H1 (cell line): Measurements from ENCODE around the gene CYP11A1. TPM values are rescaled to one million over a fixed set of nuclear protein-coding genes. Genes with fewer than 3 reads are reported as not detected.

Experiments
- CTCF ChIA-PET: fragments of 300-600 bp; sonication (Branson Sonifier 250); formaldehyde crosslinking; loops from one replicate; lab custom pipeline; 2021; ENCODE audit not compliant: partially characterized antibody; lab: Charles Lee
- POLR2A ChIA-PET: fragments of 300-600 bp; sonication (Branson Sonifier 250); formaldehyde crosslinking; loops from one replicate; lab custom pipeline; 2021; ENCODE audit warnings: inconsistent platforms; ENCODE audit not compliant: partially characterized antibody; lab: Charles Lee
- DNase-seq, 2 experiments: peaks; one replicate each; pipeline versions ENCODE4 v3.0.0 to v3.0.0-alpha.2; 2010 to 2022; ENCODE audit warnings: low spot score in 2 of 2, low read depth in 1 of 2, mixed read lengths in 1 of 2
- FAIRE-seq: peaks from 2 replicates; lab custom pipeline; 2011; peaks lifted over from hg19 to GRCh38; lab: Jason Lieb, UNC
- H2AFZ ChIP-seq: 2 replicates; pipeline ENCODE4 v1.8.1; 2012; ENCODE audit warnings: low read length, inconsistent platforms
- H2AK5ac ChIP-seq: 2 replicates; pipeline ENCODE4 v1.6.1; 2013; ENCODE audit warnings: low read depth, low read length
- H2BK120ac ChIP-seq: replicated peaks from 2 replicates; pipeline ENCODE3; 2013; ENCODE audit warnings: low read depth, low read length, inconsistent platforms
- H2BK12ac ChIP-seq: 2 replicates; pipeline ENCODE4 v1.6.1; 2013; ENCODE audit warnings: low read depth, low read length
- H2BK15ac ChIP-seq: 2 replicates; pipeline ENCODE4 v1.6.1; 2013; ENCODE audit warnings: low read length
- H2BK20ac ChIP-seq: 2 replicates; pipeline ENCODE4 v1.6.1; 2013; ENCODE audit warnings: low read length
- H2BK5ac ChIP-seq: 2 replicates; pipeline ENCODE4 v1.6.1; 2013; ENCODE audit warnings: low read depth, low read length
- H3K14ac ChIP-seq: 2 replicates; pipeline ENCODE4 v1.6.1; 2013; ENCODE audit warnings: inconsistent platforms; ENCODE audit not compliant: insufficient read length
- H3K18ac ChIP-seq: 2 replicates; pipeline ENCODE4 v1.6.1; 2013; ENCODE audit warnings: low read length; ENCODE audit errors: extremely low read depth
- H3K23ac ChIP-seq: 2 replicates; pipeline ENCODE4 v1.6.1; 2013; ENCODE audit warnings: inconsistent platforms; ENCODE audit not compliant: insufficient read length
- H3K23me2 ChIP-seq: 2 replicates; pipeline ENCODE4 v1.6.1; 2013; ENCODE audit warnings: low read depth, low read length
- H3K27ac ChIP-seq: 2 replicates; pipeline ENCODE4 v1.6.1; 2011; ENCODE audit warnings: low read depth, low read length, inconsistent platforms
- H3K27me3 ChIP-seq, 4 experiments: replicated peaks in 1 of 4; 1 replicate in 1 of 4; 2 replicates in 3 of 4; pipeline versions ENCODE4 v1.6.1 to v1.8.1; 2011 to 2013; ENCODE audit warnings: low read length in 3 of 4, mild to moderate bottlenecking in 3 of 4, inconsistent platforms in 2 of 4, mixed read lengths in 2 of 4, moderate library complexity in 1 of 4; ENCODE audit not compliant: control insufficient read depth in 3 of 4, insufficient read depth in 3 of 4; ENCODE audit errors: extremely low read depth in 1 of 4
- H3K36me3 ChIP-seq, 4 experiments: 2 replicates each; pipeline versions ENCODE4 v1.6.1 to v1.8.1; 2011 to 2013; ENCODE audit warnings: mild to moderate bottlenecking in 4 of 4, low read length in 3 of 4, moderate library complexity in 2 of 4, control low read depth in 1 of 4, inconsistent platforms in 1 of 4; ENCODE audit not compliant: insufficient read depth in 4 of 4, control insufficient read depth in 2 of 4
- H3K4ac ChIP-seq: replicated peaks from 2 replicates; pipeline ENCODE3; 2013; ENCODE audit warnings: low read length, low read depth, mixed read lengths, inconsistent platforms; ENCODE audit not compliant: insufficient read length
- H3K4me1 ChIP-seq, 4 experiments: replicated peaks in 1 of 4; 1 replicate in 1 of 4; 2 replicates in 3 of 4; pipeline versions ENCODE4 v1.6.1 to v1.8.1; 2011 to 2013; ENCODE audit warnings: low read length in 3 of 4, inconsistent platforms in 2 of 4, mixed read lengths in 1 of 4; ENCODE audit not compliant: insufficient read depth in 4 of 4, control insufficient read depth in 3 of 4
- H3K4me2 ChIP-seq, 2 experiments: 2 replicates each; pipeline versions ENCODE4 v1.6.1 to v1.8.1; 2011 to 2013; ENCODE audit warnings: low read depth in 2 of 2, low read length in 2 of 2, control low read depth in 1 of 2, inconsistent platforms in 1 of 2, mild to moderate bottlenecking in 1 of 2; ENCODE audit not compliant: insufficient read depth in 1 of 2
- H3K4me3 ChIP-seq, 4 experiments: fragments of 200-600, 300-600 bp in 1 of 4; sonication (generic), shearing (Covaris generic), sonication (Bioruptor Twin) in 1 of 4; 2 replicates each; pipeline versions ENCODE4 v1.5.1 to v1.8.1; 2011 to 2016; ENCODE audit warnings: low read length in 4 of 4, low read depth in 3 of 4, control low read depth in 2 of 4, inconsistent platforms in 2 of 4, mild to moderate bottlenecking in 2 of 4, mixed read lengths in 1 of 4, moderate library complexity in 1 of 4; ENCODE audit not compliant: insufficient read depth in 2 of 4; ENCODE audit errors: extremely low read depth in 1 of 4
- H3K56ac ChIP-seq: replicated peaks from 2 replicates; pipeline ENCODE3; 2013; ENCODE audit warnings: low read depth, mild to moderate bottlenecking, mixed read lengths, low read length, inconsistent platforms; ENCODE audit not compliant: insufficient read length
- H3K79me1 ChIP-seq: 2 replicates; pipeline ENCODE4 v1.6.1; 2013; ENCODE audit warnings: low read depth, low read length, control low read depth
- H3K79me2 ChIP-seq, 2 experiments: 2 replicates each; pipeline versions ENCODE4 v1.6.1 to v1.8.1; 2012 to 2013; ENCODE audit warnings: low read length in 2 of 2, mild to moderate bottlenecking in 2 of 2, inconsistent platforms in 1 of 2; ENCODE audit not compliant: insufficient read depth in 2 of 2, control insufficient read depth in 1 of 2
- H3K9ac ChIP-seq, 4 experiments: replicated peaks in 1 of 4; 1 replicate in 1 of 4; 2 replicates in 3 of 4; pipeline versions ENCODE4 v1.6.1 to v1.8.1; 2011 to 2013; ENCODE audit warnings: low read depth in 3 of 4, low read length in 3 of 4, control low read depth in 2 of 4, mild to moderate bottlenecking in 2 of 4, moderate library complexity in 2 of 4, inconsistent platforms in 1 of 4; ENCODE audit errors: extremely low read depth in 1 of 4
- H3K9me3 ChIP-seq, 2 experiments: 2 replicates each; pipeline versions ENCODE4 v1.6.1 to v1.8.1; 2012 to 2013; ENCODE audit warnings: mild to moderate bottlenecking in 2 of 2, moderate library complexity in 2 of 2, control low read depth in 1 of 2, inconsistent platforms in 1 of 2, low read depth in 1 of 2, low read length in 1 of 2, mixed read lengths in 1 of 2; ENCODE audit not compliant: insufficient read depth in 2 of 2
- H4K20me1 ChIP-seq, 2 experiments: replicated peaks in 1 of 2; 2 replicates each; pipeline versions ENCODE3 to v1.8.1; 2011 to 2013; ENCODE audit warnings: inconsistent platforms in 2 of 2, low read length in 2 of 2, mild to moderate bottlenecking in 1 of 2; ENCODE audit not compliant: insufficient read depth in 2 of 2, control insufficient read depth in 1 of 2
- H4K5ac ChIP-seq: 2 replicates; pipeline ENCODE4 v1.6.1; 2013; ENCODE audit warnings: low read length, low read depth, mixed read lengths, inconsistent platforms; ENCODE audit not compliant: insufficient read length
- H4K8ac ChIP-seq: 2 replicates; pipeline ENCODE4 v1.8.0; 2013; ENCODE audit warnings: mild to moderate bottlenecking, moderate library complexity, low read length, inconsistent platforms; ENCODE audit not compliant: insufficient read depth; ENCODE audit errors: extremely low read depth
- H4K91ac ChIP-seq: replicated peaks from 2 replicates; pipeline ENCODE3; 2013; ENCODE audit warnings: low read length, mixed read lengths, inconsistent platforms; ENCODE audit not compliant: insufficient read length
- BRCA1 ChIP-seq: IDR thresholded peaks from 2 replicates; pipeline ENCODE4 v1.6.1; 2012; ENCODE audit warnings: low read depth, low read length, improper control_type of control experiment
- HDAC6 ChIP-seq: IDR thresholded peaks from one replicate; pipeline ENCODE4 v1.7.1; 2012; ENCODE audit warnings: low read depth, mild to moderate bottlenecking, inconsistent platforms, low read length, moderate library complexity
- KDM4A ChIP-seq: IDR thresholded peaks from one replicate; pipeline ENCODE4 v1.7.1; 2012; ENCODE audit warnings: low read depth, mild to moderate bottlenecking, moderate library complexity, low read length, inconsistent platforms; ENCODE audit not compliant: severe bottlenecking
- SIRT6 ChIP-seq: IDR thresholded peaks from one replicate; pipeline ENCODE4 v1.7.1; 2012; ENCODE audit warnings: low read length, inconsistent platforms
- TBP ChIP-seq: IDR thresholded peaks from 2 replicates; pipeline ENCODE4 v1.6.1; 2011; ENCODE audit warnings: low read depth, low read length, improper control_type of control experiment
- WGBS, 2 experiments: shearing (Covaris generic) in 1 of 2; methylation state at CpG; one replicate each; pipeline versions ENCODE4 v1.1.6 to v1.1.7; 2013 to 2015; ENCODE audit warnings: low lambda C conversion rate in 2 of 2, mixed read lengths in 2 of 2, inconsistent platforms in 1 of 2, low coverage in 1 of 2, missing lambda C conversion rate in 1 of 2; ENCODE audit not compliant: insufficient replicate concordance in 2 of 2, insufficient coverage in 1 of 2, insufficient read length in 1 of 2; ENCODE audit errors: extremely low coverage in 1 of 2, missing lambda C conversion rate in 1 of 2; 5-methylcytosine and 5-hydroxymethylcytosine counted together
- polyA plus RNA-seq, 7 experiments: library from polyadenylated mRNA; depleted of rRNA in 3 of 7; stranded (reverse) in 5 of 7; unstranded in 2 of 7; fragments of >200 nt in 5 of 7; fragments of 200-250 nt in 2 of 7; gene quantifications; 1 replicate in 5 of 7; 2 replicates in 1 of 7; 4 replicates in 1 of 7; pipeline versions ENCODE4 v1.2.1 to v1.2.3, GENCODE V29; 2011 to 2013; ENCODE audit warnings: missing spikeins in 2 of 7, mixed read lengths in 2 of 7
- total RNA-seq: library from RNA; stranded (reverse); fragmentation: NEBNext Ultra II Directional; extraction: Animal tissue kit (Norgen Biotek cat#: 25700); gene quantifications from 2 replicates; pipeline ENCODE4 v1.2.1, GENCODE V29; 2021

CYP11A1 gene
- total and polyA plus RNA-seq, 2 of the 8 experiments (the other 6 are each of a cell fraction or from before 2014, with no cell fraction given): 1.9 to 7.2 TPM

DNA sequence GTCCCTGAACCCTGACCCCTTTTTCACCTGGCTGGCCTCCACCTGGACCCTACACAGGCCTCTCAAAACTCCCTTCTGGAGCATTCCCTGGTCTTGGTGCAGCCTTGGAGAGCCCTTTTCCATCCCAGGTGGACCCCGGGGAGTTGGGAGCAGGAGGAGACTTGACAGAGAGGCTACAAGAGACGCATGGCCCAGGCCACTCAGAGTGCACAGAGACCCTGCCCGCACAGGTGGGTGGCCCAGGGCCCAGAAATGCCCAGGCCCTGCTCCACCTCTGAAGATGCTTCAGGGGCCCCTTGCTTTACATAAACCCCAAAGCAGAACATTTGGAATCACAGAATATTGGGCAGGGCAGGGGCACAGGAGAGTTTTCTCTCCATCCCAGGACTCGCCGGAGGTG lies 34.4 kb downstream of the CYP11A1 start:
- H4K5ac ChIP-seq: no peak overlapping the region
- no peaks in the 10 kb centered on the region for H3K79me2 ChIP-seq
- no peak overlapping the region for H3K14ac ChIP-seq
- peaks cover 0 to 6% (median 3%) of the 10 kb centered on the region in 4 experiments; a peak in 3 of 7 replicates for H3K4me1 ChIP-seq
- DNase-seq: no peak
- no peak overlapping the region for H3K18ac ChIP-seq
- H3K9me3 ChIP-seq: no peaks in the 10 kb centered on the region
- no peak overlapping the region for H2BK15ac ChIP-seq
- WGBS, 2 experiments: 92% methylated on average over 5 of the region's 5 CpGs; no CpG with 5 or more reads in 1 of the 2 experiments
- H3K23me2 ChIP-seq: no peaks in the 10 kb centered on the region
- H3K56ac ChIP-seq: no peak overlapping the region
- H3K27me3 ChIP-seq: no peaks in the 10 kb centered on the region; a peak in 1 of 7 replicates
- H4K8ac ChIP-seq: no peak overlapping the region
- no peak overlapping the region for H3K4me2 ChIP-seq
- no peak overlapping the region for H2BK20ac ChIP-seq
- no peak overlapping the region for H2BK5ac ChIP-seq
- no peak overlapping the region for H4K91ac ChIP-seq
- no peak overlapping the region for H3K9ac ChIP-seq
- no peak overlapping the region for H3K27ac ChIP-seq
- no peak overlapping the region for H2BK12ac ChIP-seq
- H2AK5ac ChIP-seq: no peak overlapping the region
- no peaks in the 10 kb centered on the region for H4K20me1 ChIP-seq
- no peaks in the 10 kb centered on the region for H3K79me1 ChIP-seq
- H2BK120ac ChIP-seq: no peak overlapping the region
- ChIA-PET POLR2A (no interaction called here), CTCF (interaction anchor here (0.6 to 18.1 kb wide), 5 partner anchors 12 to 297 kb away, joined by 3 to 353 read pairs (median 3); no protein-coding TSS in a partner anchor)
- H3K23ac ChIP-seq: no peak overlapping the region
- FAIRE-seq: no peak
- H3K4me3 ChIP-seq: no peak overlapping the region
- H2AFZ ChIP-seq: no peak overlapping the region
- no peak overlapping the region for H3K4ac ChIP-seq
- H3K36me3 ChIP-seq: no peaks in the 10 kb centered on the region; a peak in 1 of 8 replicates
- TF ChIP-seq KDM4A (no peak), SIRT6 (no peak), HDAC6 (no peak), BRCA1 (no peak), TBP (no peak)
